A673 (cell line): ENCODE measurements around the gene PPARA. TPM values are rescaled to one million over a fixed set of nuclear protein-coding genes. Genes with fewer than 3 reads are reported as not detected.

Experiments
- BruUV-seq: library from RNA; stranded (reverse); fragments of 400-500 nt; replicated peaks from 2 replicates; lab custom pipeline; 2021; lab: Mats Ljungman, UMichigan
- CTCF ChIA-PET: fragments of 300-600 bp; sonication (Branson Sonifier 250); formaldehyde crosslinking; loops from one replicate; lab custom pipeline; 2022; ENCODE audit warnings: antibody characterized with exemption; lab: Charles Lee
- POLR2A ChIA-PET: fragments of 300-600 bp; sonication (Branson Sonifier 250); formaldehyde crosslinking; loops from one replicate; lab custom pipeline; 2022; ENCODE audit warnings: antibody characterized with exemption; ENCODE audit not compliant: low non-redundant PET; lab: Charles Lee
- DNase-seq: peaks from one replicate; pipeline ENCODE4 v3.0.0-alpha.2; 2015; ENCODE audit warnings: low spot score
- H3K27ac ChIP-seq: fragments of 200-600 bp; sonication (generic); 2 replicates; pipeline ENCODE4 v1.5.1; 2016; ENCODE audit warnings: mixed run types, low read depth, mild to moderate bottlenecking, mixed read lengths, antibody characterized with exemption, low read length; ENCODE audit not compliant: poor library complexity, severe bottlenecking
- H3K27me3 ChIP-seq: fragments of 200-600 bp; sonication (generic); replicated peaks from 2 replicates; pipeline ENCODE4 v1.6.1; 2017; ENCODE audit warnings: mixed run types, low read depth, mild to moderate bottlenecking, mixed read lengths, antibody characterized with exemption, low read length; ENCODE audit not compliant: insufficient read depth, poor library complexity
- H3K36me3 ChIP-seq: fragments of 200-600 bp; sonication (generic); 2 replicates; pipeline ENCODE4 v1.6.1; 2016; ENCODE audit warnings: mixed run types, mild to moderate bottlenecking, mixed read lengths, antibody characterized with exemption, low read length; ENCODE audit not compliant: insufficient read depth, poor library complexity, severe bottlenecking
- H3K4me1 ChIP-seq: fragments of 200-600 bp; sonication (generic); 2 replicates; pipeline ENCODE4 v1.6.1; 2017; ENCODE audit warnings: mixed run types, mild to moderate bottlenecking, mixed read lengths, antibody characterized with exemption, low read length; ENCODE audit not compliant: insufficient read depth, poor library complexity, severe bottlenecking
- H3K4me3 ChIP-seq: fragments of 200-600 bp; sonication (generic); 2 replicates; pipeline ENCODE4 v1.5.1; 2016; ENCODE audit warnings: low read depth, mixed run types, mild to moderate bottlenecking, mixed read lengths, low read length; ENCODE audit not compliant: poor library complexity, severe bottlenecking
- H3K9me3 ChIP-seq: fragments of 200-600 bp; sonication (generic); 2 replicates; pipeline ENCODE4 v1.6.1; 2016; ENCODE audit warnings: mixed run types, low read depth, mild to moderate bottlenecking, mixed read lengths, antibody characterized with exemption, low read length; ENCODE audit not compliant: poor library complexity, severe bottlenecking
- EZH2 ChIP-seq: fragments of 200-600 bp; sonication (generic); IDR thresholded peaks from 2 replicates; pipeline ENCODE4 v1.6.1; 2017; ENCODE audit warnings: borderline replicate concordance, low read depth, mild to moderate bottlenecking, mixed read lengths, antibody characterized with exemption, low read length; ENCODE audit not compliant: poor library complexity, severe bottlenecking
- intact Hi-C: fragments of 100-400 bp; cut with micrococcal nuclease; formaldehyde crosslinking; loops from one replicate; pipeline ENCODE4 v1.10.0; 2022; ENCODE audit not compliant: unreplicated experiment
- total RNA-seq: library from RNA; stranded (reverse); gene quantifications from 2 replicates; pipeline ENCODE4 v1.2.3, GENCODE V29; 2021
- TF ChIP-seq, protein P1 (sequence below): fragments of 300-800, 200-600 bp; sonication (generic); conservative IDR thresholded peaks from 2 replicates; pipeline ENCODE4 v1.5.1; 2017; ENCODE audit warnings: low read depth, mild to moderate bottlenecking, antibody characterized with exemption, low read length, moderate library complexity, mixed read lengths

The PPARA gene
- total RNA-seq, 1 experiment from 2014 or later: 2.0 TPM

DNA sequence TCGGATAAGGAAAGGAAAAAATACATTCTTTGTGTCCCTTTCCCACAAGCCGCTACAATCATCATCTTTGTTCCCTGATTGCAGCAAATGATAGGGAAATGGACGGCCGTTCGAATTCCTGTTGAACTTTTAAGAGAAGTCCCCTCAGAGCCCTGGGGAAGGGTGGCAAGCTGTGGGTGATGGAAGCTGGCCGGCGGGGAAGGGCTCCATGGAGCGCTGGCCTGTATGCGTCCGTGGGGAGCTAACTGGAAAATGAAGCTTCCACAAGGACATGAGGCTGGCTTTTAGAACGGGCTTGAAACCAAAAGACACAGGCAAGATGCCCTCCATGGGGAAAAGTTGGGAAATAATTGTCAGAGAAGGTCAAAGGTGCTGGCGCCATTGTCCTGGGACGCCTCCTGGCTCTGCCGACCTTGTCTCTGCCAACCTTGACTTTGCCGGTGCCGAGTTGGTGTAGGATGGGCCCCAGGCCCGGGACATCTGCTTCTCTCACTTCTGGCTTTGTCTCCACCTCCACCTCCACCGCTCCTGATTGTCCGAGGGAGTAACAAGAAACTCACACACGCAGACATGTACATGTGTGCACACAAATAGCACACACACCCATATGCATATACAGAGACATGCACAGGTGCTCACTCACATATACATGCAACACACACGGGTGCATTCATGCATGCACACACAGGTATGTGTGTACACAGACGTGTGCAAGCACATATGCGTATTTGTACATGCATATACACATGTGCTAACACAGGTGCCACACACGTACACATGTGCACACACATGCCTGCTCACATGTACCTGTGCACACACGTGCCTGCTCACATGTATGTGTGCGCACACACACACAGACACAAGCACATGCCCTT lies 14.5 kb upstream of the PPARA start:
- Histone ChIP-seq H3K36me3 (no peaks in the 10 kb centered on the region), H3K27me3 (no peaks in the 10 kb centered on the region), H3K9me3 (no peaks in the 10 kb centered on the region), H3K27ac (no peak overlapping the region), H3K4me1 (no peaks in the 10 kb centered on the region), H3K4me3 (no peak overlapping the region)
- no peak for TF ChIP-seq EZH2
- TF ChIP-seq, protein P1, sequence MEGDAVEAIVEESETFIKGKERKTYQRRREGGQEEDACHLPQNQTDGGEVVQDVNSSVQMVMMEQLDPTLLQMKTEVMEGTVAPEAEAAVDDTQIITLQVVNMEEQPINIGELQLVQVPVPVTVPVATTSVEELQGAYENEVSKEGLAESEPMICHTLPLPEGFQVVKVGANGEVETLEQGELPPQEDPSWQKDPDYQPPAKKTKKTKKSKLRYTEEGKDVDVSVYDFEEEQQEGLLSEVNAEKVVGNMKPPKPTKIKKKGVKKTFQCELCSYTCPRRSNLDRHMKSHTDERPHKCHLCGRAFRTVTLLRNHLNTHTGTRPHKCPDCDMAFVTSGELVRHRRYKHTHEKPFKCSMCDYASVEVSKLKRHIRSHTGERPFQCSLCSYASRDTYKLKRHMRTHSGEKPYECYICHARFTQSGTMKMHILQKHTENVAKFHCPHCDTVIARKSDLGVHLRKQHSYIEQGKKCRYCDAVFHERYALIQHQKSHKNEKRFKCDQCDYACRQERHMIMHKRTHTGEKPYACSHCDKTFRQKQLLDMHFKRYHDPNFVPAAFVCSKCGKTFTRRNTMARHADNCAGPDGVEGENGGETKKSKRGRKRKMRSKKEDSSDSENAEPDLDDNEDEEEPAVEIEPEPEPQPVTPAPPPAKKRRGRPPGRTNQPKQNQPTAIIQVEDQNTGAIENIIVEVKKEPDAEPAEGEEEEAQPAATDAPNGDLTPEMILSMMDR: no peak
- ChIA-PET POLR2A (no interaction called here), CTCF (no interaction called here)
- BruUV-seq: no TSS peak
- intact Hi-C loops: no loop called here
- DNase-seq: no peak

DNA sequence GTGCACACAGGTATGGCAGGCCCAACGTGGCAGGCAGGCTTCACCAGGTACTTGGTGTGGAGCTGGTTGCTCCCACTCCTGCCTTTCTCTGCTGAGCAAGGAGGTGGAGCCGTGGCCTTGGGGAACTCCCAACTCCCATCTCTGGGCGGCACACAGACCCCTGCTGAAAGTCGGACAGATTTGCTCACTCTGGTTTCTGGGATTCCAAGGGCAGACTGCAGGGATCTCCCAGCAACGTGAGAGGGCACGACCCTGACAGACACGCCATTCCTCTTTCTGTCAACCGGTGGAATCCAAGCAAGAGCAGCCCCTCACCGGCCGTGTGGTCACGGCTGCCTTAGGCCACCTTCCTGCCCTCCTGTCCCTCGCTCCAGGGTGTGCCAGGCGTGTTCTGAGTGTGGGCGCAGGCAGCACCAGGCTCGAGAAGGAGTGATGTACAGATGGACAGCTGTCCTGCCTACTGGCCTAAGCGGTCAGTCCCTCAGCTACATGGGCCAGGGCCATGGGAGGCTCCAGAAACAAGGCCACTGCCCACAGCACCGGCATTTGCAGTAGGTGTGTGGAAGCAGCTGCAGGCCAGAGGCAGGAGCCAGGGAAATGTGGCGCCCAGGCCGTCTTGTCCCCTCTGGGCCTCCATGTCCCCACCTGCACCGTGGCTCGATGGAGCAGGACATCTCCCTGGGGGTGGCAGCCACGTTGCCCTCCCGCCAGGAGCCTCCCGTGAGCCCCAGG lies 13.7 kb upstream of the PPARA start:
- CTCF ChIA-PET: no interaction called here
- intact Hi-C loops: no loop called here
- no TSS peak for BruUV-seq

DNA sequence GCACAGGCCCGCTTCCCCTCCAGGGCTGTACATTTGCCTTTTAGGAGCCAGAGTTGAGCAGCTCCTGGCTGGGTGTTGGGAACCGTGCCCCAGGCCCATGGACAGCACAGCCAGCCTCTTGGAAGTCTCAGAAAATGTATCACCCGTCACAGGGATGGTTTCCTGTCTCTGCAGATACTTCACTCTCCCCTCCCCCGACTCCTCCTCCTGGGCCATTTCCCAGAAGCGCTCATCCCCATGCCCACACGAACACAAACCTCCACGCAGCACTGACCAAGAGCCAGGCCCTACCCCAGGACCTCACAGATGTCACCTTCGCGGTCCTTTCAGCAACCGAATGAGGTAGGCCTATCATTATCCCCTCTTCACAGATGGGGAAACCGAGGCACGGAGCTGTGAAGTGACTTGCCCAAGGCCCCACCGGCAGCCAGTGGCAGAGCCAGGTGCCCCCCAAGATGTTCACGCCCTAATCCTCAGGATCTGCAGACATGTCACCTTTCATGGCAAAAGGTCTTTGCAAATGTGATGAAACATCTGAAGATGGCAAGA lies 13.0 kb upstream of the PPARA start:
- Histone ChIP-seq H3K4me3 (no peak overlapping the region), H3K4me1 (no peaks in the 10 kb centered on the region), H3K27me3 (no peaks in the 10 kb centered on the region), H3K9me3 (no peaks in the 10 kb centered on the region), H3K36me3 (no peaks in the 10 kb centered on the region), H3K27ac (no peak overlapping the region)
- no peak for TF ChIP-seq EZH2
- TF ChIP-seq, protein P1: no peak
- BruUV-seq: no TSS peak
- ChIA-PET POLR2A (no interaction called here), CTCF (no interaction called here)
- no peak for DNase-seq
- intact Hi-C loops: no loop called here

More for the DNA sequence above, 13.7 kb upstream of the PPARA start:
- DNase-seq: no peak
- no peak for TF ChIP-seq EZH2
- TF ChIP-seq, protein P1: no peak
- H3K4me1 ChIP-seq: no peaks in the 10 kb centered on the region
- no peaks in the 10 kb centered on the region for H3K27me3 ChIP-seq
- H3K9me3 ChIP-seq: no peaks in the 10 kb centered on the region
- no peak overlapping the region for H3K4me3 ChIP-seq
- POLR2A ChIA-PET: no interaction called here
- no peak overlapping the region for H3K27ac ChIP-seq
- H3K36me3 ChIP-seq: no peaks in the 10 kb centered on the region
